Liver (tissue), 9 donors: Measurements from ENCODE around the gene WNT8B. TPM values are rescaled to one million over a fixed set of nuclear protein-coding genes. Genes with fewer than 3 reads are reported as not detected.

Experiments used
- DNase-seq: peaks from one replicate; pipeline ENCODE4 v3.0.0-alpha.2; 2017; ENCODE audit warnings: low spot score
- H3K27ac ChIP-seq, 2 donors: one replicate each; pipeline ENCODE4 v1.7.0; 2013; ENCODE audit warnings: inconsistent platforms in 2 of 2, low read length in 2 of 2, control low read depth in 1 of 2, low read depth in 1 of 2, mild to moderate bottlenecking in 1 of 2
- H3K27me3 ChIP-seq, 4 donors: one replicate each; pipeline versions ENCODE4 v1.6.1 to v1.7.0; 2013; ENCODE audit warnings: low read length in 3 of 4, inconsistent platforms in 1 of 4, mild to moderate bottlenecking in 1 of 4, moderate library complexity in 1 of 4; ENCODE audit not compliant: control insufficient read depth in 4 of 4, insufficient read depth in 4 of 4
- H3K36me3 ChIP-seq, 4 donors: one replicate each; pipeline versions ENCODE4 v1.6.1 to v1.7.0; 2013; ENCODE audit warnings: low read length in 3 of 4, mild to moderate bottlenecking in 3 of 4, low read depth in 1 of 4, moderate library complexity in 1 of 4; ENCODE audit not compliant: control insufficient read depth in 4 of 4, insufficient read depth in 3 of 4
- H3K4me1 ChIP-seq, 4 donors: one replicate each; pipeline versions ENCODE4 v1.6.1 to v1.7.0; 2013; ENCODE audit warnings: low read length in 3 of 4, mild to moderate bottlenecking in 3 of 4, moderate library complexity in 1 of 4; ENCODE audit not compliant: control insufficient read depth in 4 of 4, insufficient read depth in 4 of 4
- H3K4me3 ChIP-seq, 3 donors: one replicate each; pipeline versions ENCODE4 v1.6.1 to v1.7.0; 2013; ENCODE audit warnings: low read length in 3 of 3, control low read depth in 1 of 3, low read depth in 1 of 3, mild to moderate bottlenecking in 1 of 3
- H3K9ac ChIP-seq, 2 donors: one replicate each; pipeline ENCODE4 v1.7.0; 2013; ENCODE audit warnings: low read length in 2 of 2, mild to moderate bottlenecking in 2 of 2, moderate library complexity in 2 of 2, control low read depth in 1 of 2, low read depth in 1 of 2
- H3K9me3 ChIP-seq, 4 donors: one replicate each; pipeline versions ENCODE4 v1.6.1 to v1.7.0; 2013; ENCODE audit warnings: low read length in 3 of 4; ENCODE audit not compliant: control insufficient read depth in 4 of 4
- EGR1 ChIP-seq, 2 donors: IDR thresholded peaks; 2 replicates each; pipeline ENCODE4 v1.6.1; 2016 to 2018; ENCODE audit warnings: antibody characterized with exemption in 2 of 2, low read depth in 2 of 2
- FOXA1 ChIP-seq: IDR thresholded peaks from 2 replicates; pipeline ENCODE4 v1.6.1; 2016; ENCODE audit warnings: antibody characterized with exemption
- FOXA2 ChIP-seq: IDR thresholded peaks from 2 replicates; pipeline ENCODE4 v1.6.1; 2016; ENCODE audit warnings: antibody characterized with exemption
- GABPA ChIP-seq, 2 donors: IDR thresholded peaks in 1 of 2; conservative IDR thresholded peaks in 1 of 2; 2 replicates each; pipeline ENCODE4 v1.6.1; 2016; ENCODE audit warnings: antibody characterized with exemption in 2 of 2, mild to moderate bottlenecking in 1 of 2, moderate library complexity in 1 of 2
- HNF4A ChIP-seq, 2 donors: conservative IDR thresholded peaks; 2 replicates each; pipeline ENCODE4 v1.6.1; 2016; ENCODE audit warnings: antibody characterized with exemption in 2 of 2, mild to moderate bottlenecking in 2 of 2
- HNF4G ChIP-seq: IDR thresholded peaks from 2 replicates; pipeline ENCODE4 v1.6.1; 2016; ENCODE audit warnings: antibody characterized with exemption
- JUND ChIP-seq, 2 donors: IDR thresholded peaks; 2 replicates each; pipeline ENCODE4 v1.6.1; 2016; ENCODE audit warnings: antibody characterized with exemption in 2 of 2
- NR2F2 ChIP-seq: IDR thresholded peaks from 2 replicates; pipeline ENCODE4 v1.6.1; 2016; ENCODE audit warnings: antibody characterized with exemption
- RAD21 ChIP-seq, 2 donors: IDR thresholded peaks; 2 replicates each; pipeline ENCODE4 v1.6.1; 2016; ENCODE audit warnings: antibody characterized with exemption in 2 of 2, mild to moderate bottlenecking in 2 of 2
- RXRA ChIP-seq, 2 donors: IDR thresholded peaks; 2 replicates each; pipeline ENCODE4 v1.6.1; 2017 to 2018; ENCODE audit warnings: antibody characterized with exemption in 2 of 2, mild to moderate bottlenecking in 1 of 2
- SP1 ChIP-seq: IDR thresholded peaks from 2 replicates; pipeline ENCODE4 v1.6.1; 2018; ENCODE audit warnings: antibody characterized with exemption, mild to moderate bottlenecking
- TAF1 ChIP-seq: conservative IDR thresholded peaks from 2 replicates; pipeline ENCODE4 v1.6.1; 2016; ENCODE audit warnings: antibody characterized with exemption, mild to moderate bottlenecking
- YY1 ChIP-seq: IDR thresholded peaks from 2 replicates; pipeline ENCODE4 v1.6.1; 2016; ENCODE audit warnings: antibody characterized with exemption, mild to moderate bottlenecking
- WGBS: extraction: QIAGEN DNeasy Blood & Tissue Kit; methylation state at CpG from one replicate; pipeline ENCODE4 v1.1.7; 2013; 5-methylcytosine and 5-hydroxymethylcytosine counted together
- polyA plus RNA-seq, 2 donors: library from polyadenylated mRNA; stranded (reverse) in 1 of 2; unstranded in 1 of 2; fragments of 200-250 nt in 1 of 2; fragments of >200 nt in 1 of 2; fragmentation: Nextera tagmentation in 1 of 2; extraction: Ambion mirVana in 1 of 2; gene quantifications; one replicate each; pipeline versions ENCODE4 v1.2.1 to v1.2.3, GENCODE V29; 2013 to 2015
- total RNA-seq, 2 donors: library from RNA; depleted of rRNA; stranded (reverse); fragments of >200 nt; gene quantifications; one replicate each; pipeline ENCODE4 v1.2.3, GENCODE V29; 2014
- TF ChIP-seq, protein P1 (sequence below): IDR thresholded peaks from 2 replicates; pipeline ENCODE4 v1.6.1; 2016; ENCODE audit warnings: antibody characterized with exemption
- TF ChIP-seq, protein P2 (sequence below): IDR thresholded peaks from 2 replicates; pipeline ENCODE4 v1.6.1; 2016; ENCODE audit warnings: antibody characterized with exemption, mild to moderate bottlenecking
- TF ChIP-seq, protein P3 (sequence below): IDR thresholded peaks from 2 replicates; pipeline ENCODE4 v1.6.1; 2016; ENCODE audit warnings: antibody characterized with exemption
- TF ChIP-seq, protein P4 (sequence below): IDR thresholded peaks from 2 replicates; pipeline ENCODE4 v1.6.1; 2016; ENCODE audit warnings: antibody characterized with exemption
- TF ChIP-seq, protein P5 (sequence below): fragments of 150-350 bp; IDR thresholded peaks from 2 replicates; pipeline ENCODE4 v1.5.1; 2017; ENCODE audit warnings: improper control_type of control experiment, low read depth, low read length; ENCODE audit not compliant: missing input control
- donor health status: healthy.
- donor health status: healthy.
- donor health status: healthy.
- donor health status: healthy.
- donor health status: healthy.

The WNT8B gene
- total and polyA plus RNA-seq, 4 donors: not detected

DNA sequence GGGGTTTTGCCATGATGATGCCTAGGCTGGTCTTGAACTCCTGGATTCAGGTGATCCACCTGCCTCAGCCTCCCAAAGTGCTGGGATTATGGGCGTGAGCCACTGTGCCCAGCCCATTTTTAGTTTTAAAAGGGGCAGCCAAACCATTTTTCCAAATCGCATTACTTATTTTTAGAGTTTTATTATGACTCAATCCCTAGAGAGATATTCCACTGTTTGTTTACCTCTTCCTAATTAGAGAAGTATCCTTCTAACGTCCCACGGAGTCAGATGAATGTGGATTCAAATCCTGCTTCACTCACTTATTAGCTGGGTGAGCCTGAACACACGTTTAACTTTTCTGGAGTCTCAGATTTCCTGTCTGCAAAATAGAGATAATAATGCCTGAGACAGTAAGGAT, 15.2 kb downstream of the WNT8B start:
- WGBS: 48% methylated on average over 5 of the region's 5 CpGs
- Histone ChIP-seq H3K27me3 (no peaks in the 10 kb centered on the region), H3K9ac (no peak overlapping the region), H3K9me3 (no peaks in the 10 kb centered on the region), H3K4me1 (peaks cover 3 to 18% (median 12%) of the 10 kb centered on the region in 4 donors), H3K4me3 (no peak overlapping the region), H3K27ac (no peak overlapping the region), H3K36me3 (no peaks in the 10 kb centered on the region)
- DNase-seq: no peak
- no peak for TF ChIP-seq SP1

DNA sequence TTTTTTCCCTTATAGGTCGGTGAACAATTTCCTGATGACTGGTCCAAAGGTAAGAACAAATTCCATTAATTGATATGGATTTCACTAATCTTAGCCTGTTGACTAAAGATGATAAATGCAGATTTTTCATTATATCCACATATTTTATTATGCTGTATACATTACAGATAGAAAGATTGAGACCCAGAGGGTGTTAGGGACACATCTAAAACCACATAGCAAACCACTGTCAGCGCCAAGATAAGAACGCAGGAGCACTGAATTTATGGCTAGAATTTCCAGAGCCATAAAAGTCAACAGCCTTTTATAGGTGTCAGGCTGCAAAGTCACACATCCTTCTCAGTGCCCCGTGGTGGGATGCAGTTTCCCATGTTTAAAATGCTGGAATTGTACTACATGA, 16.2 kb downstream of the WNT8B start:
- TF ChIP-seq YY1: no peak
- no peak for TF ChIP-seq RAD21 (IDR thresholded peaks at IDR 0.05)
- TF ChIP-seq, protein P1, sequence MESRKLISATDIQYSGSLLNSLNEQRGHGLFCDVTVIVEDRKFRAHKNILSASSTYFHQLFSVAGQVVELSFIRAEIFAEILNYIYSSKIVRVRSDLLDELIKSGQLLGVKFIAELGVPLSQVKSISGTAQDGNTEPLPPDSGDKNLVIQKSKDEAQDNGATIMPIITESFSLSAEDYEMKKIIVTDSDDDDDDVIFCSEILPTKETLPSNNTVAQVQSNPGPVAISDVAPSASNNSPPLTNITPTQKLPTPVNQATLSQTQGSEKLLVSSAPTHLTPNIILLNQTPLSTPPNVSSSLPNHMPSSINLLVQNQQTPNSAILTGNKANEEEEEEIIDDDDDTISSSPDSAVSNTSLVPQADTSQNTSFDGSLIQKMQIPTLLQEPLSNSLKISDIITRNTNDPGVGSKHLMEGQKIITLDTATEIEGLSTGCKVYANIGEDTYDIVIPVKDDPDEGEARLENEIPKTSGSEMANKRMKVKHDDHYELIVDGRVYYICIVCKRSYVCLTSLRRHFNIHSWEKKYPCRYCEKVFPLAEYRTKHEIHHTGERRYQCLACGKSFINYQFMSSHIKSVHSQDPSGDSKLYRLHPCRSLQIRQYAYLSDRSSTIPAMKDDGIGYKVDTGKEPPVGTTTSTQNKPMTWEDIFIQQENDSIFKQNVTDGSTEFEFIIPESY: no peak
- TF ChIP-seq, protein P2, sequence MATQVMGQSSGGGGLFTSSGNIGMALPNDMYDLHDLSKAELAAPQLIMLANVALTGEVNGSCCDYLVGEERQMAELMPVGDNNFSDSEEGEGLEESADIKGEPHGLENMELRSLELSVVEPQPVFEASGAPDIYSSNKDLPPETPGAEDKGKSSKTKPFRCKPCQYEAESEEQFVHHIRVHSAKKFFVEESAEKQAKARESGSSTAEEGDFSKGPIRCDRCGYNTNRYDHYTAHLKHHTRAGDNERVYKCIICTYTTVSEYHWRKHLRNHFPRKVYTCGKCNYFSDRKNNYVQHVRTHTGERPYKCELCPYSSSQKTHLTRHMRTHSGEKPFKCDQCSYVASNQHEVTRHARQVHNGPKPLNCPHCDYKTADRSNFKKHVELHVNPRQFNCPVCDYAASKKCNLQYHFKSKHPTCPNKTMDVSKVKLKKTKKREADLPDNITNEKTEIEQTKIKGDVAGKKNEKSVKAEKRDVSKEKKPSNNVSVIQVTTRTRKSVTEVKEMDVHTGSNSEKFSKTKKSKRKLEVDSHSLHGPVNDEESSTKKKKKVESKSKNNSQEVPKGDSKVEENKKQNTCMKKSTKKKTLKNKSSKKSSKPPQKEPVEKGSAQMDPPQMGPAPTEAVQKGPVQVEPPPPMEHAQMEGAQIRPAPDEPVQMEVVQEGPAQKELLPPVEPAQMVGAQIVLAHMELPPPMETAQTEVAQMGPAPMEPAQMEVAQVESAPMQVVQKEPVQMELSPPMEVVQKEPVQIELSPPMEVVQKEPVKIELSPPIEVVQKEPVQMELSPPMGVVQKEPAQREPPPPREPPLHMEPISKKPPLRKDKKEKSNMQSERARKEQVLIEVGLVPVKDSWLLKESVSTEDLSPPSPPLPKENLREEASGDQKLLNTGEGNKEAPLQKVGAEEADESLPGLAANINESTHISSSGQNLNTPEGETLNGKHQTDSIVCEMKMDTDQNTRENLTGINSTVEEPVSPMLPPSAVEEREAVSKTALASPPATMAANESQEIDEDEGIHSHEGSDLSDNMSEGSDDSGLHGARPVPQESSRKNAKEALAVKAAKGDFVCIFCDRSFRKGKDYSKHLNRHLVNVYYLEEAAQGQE: no peak
- TF ChIP-seq EGR1 (IDR thresholded peaks at IDR 0.05; ENCODE audit: low read depth in 2 of 2): no peak
- no peak for TF ChIP-seq FOXA2
- TF ChIP-seq HNF4G: no peak
- no peak for TF ChIP-seq FOXA1
- no peak for TF ChIP-seq NR2F2
- TF ChIP-seq HNF4A (conservative IDR thresholded peaks at IDR 0.05): no peak
- TF ChIP-seq GABPA (IDR thresholded peaks at IDR 0.05 in 1 of 2, conservative IDR thresholded peaks at IDR 0.05 in 1 of 2): no peak
- TF ChIP-seq JUND (IDR thresholded peaks at IDR 0.05): no peak
- TF ChIP-seq, protein P3, sequence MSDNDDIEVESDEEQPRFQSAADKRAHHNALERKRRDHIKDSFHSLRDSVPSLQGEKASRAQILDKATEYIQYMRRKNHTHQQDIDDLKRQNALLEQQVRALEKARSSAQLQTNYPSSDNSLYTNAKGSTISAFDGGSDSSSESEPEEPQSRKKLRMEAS: no peak
- TF ChIP-seq RXRA (IDR thresholded peaks at IDR 0.05): no peak
- TF ChIP-seq TAF1: no peak
- TF ChIP-seq, protein P4, sequence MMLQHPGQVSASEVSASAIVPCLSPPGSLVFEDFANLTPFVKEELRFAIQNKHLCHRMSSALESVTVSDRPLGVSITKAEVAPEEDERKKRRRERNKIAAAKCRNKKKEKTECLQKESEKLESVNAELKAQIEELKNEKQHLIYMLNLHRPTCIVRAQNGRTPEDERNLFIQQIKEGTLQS: no peak
- TF ChIP-seq, protein P5, sequence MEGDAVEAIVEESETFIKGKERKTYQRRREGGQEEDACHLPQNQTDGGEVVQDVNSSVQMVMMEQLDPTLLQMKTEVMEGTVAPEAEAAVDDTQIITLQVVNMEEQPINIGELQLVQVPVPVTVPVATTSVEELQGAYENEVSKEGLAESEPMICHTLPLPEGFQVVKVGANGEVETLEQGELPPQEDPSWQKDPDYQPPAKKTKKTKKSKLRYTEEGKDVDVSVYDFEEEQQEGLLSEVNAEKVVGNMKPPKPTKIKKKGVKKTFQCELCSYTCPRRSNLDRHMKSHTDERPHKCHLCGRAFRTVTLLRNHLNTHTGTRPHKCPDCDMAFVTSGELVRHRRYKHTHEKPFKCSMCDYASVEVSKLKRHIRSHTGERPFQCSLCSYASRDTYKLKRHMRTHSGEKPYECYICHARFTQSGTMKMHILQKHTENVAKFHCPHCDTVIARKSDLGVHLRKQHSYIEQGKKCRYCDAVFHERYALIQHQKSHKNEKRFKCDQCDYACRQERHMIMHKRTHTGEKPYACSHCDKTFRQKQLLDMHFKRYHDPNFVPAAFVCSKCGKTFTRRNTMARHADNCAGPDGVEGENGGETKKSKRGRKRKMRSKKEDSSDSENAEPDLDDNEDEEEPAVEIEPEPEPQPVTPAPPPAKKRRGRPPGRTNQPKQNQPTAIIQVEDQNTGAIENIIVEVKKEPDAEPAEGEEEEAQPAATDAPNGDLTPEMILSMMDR: no peak
- DNase-seq: no peak

More for the DNA sequence above, 16.2 kb downstream of the WNT8B start:
- WGBS: 65% methylated on average over 4 of the region's 4 CpGs
- H3K4me1 ChIP-seq: peaks cover 3 to 20% (median 13%) of the 10 kb centered on the region in 4 donors
- no peaks in the 10 kb centered on the region for H3K9me3 ChIP-seq
- H3K4me3 ChIP-seq: no peak overlapping the region
- H3K36me3 ChIP-seq: no peaks in the 10 kb centered on the region
- peaks cover 0 to 2% (median 0%) of the 10 kb centered on the region in 4 donors for H3K27me3 ChIP-seq
- H3K9ac ChIP-seq: no peak overlapping the region
- H3K27ac ChIP-seq: no peak overlapping the region
